ENCODE measurements around the gene POPDC2.

The POPDC2 gene

DNA sequence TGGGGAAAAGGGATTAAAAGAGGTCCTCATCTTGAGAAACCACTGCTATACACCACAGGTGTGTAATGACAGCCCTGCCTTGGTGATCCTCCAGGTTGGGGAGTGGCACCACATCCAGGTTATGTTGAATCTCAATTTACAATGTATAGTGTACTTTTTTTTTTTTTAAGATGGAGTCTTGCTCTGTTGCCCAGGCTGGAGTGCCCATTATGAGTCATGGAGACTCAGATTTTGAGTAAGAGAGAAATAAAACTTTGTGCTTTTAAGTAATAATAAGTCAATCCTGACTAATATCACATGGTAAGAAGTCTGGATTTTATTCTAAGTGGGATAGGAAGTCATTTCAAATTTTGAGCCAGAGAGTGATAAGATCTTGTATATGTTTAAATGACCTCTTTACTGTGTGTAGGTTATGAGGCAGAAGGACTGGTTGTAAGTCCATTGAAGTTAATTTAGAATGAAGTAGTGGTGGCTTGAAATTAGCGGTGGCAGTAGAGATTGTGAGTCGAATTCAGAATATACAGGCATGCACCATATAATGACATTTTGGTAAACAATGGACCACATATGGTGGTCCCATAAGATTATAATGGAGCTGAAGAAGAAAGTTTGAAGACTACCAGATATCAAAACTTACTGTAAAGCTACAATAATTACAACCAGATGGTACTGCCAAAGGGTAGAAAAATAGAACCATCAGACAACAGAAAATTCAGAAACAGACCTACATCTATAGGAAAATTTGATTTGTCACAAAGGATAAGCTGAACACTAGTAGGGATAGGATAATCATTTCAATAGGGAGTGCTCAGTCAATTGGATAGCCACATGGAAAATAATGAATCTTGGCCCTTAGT is 20.7 kb downstream of the POPDC2 start:
- no peak for DNase-seq

DNA sequence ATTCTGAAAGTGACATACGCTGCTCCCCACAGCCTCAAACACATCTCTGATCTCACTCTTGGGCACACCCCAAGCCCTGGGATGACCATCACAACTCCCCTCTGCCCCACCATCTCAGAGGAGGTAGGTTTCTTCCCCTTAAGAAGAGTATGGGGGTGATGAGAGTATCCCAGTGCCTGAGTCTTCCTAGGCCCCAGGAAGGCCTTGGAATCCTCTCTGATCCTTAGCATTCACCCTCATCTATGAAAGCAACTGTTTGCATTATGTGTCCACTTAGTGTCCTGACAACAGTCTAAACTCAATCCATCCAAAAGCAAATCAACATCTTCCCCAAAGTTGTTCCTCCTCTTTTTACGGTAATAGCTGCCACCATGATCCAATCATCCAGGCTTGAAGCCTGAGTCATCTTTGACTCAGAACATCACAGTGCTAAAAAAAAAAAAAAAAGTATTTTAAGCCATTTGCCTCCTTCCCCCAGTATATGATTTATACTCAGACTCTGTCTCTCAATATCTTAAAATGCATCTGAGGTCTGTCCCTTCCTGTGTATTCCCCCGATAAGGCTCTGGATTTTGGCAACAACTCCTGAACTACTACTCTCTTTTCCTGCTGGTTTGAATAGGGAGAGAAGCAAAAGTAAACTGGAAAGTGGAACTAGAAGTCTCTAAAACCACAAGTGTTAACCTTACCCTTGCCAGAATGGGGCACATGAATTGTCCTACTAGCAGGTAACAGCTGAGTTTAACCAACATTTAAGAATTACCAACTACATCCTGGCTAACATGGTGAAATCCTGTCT is 22.5 kb downstream of the POPDC2 start:
- no peak for DNase-seq

DNA sequence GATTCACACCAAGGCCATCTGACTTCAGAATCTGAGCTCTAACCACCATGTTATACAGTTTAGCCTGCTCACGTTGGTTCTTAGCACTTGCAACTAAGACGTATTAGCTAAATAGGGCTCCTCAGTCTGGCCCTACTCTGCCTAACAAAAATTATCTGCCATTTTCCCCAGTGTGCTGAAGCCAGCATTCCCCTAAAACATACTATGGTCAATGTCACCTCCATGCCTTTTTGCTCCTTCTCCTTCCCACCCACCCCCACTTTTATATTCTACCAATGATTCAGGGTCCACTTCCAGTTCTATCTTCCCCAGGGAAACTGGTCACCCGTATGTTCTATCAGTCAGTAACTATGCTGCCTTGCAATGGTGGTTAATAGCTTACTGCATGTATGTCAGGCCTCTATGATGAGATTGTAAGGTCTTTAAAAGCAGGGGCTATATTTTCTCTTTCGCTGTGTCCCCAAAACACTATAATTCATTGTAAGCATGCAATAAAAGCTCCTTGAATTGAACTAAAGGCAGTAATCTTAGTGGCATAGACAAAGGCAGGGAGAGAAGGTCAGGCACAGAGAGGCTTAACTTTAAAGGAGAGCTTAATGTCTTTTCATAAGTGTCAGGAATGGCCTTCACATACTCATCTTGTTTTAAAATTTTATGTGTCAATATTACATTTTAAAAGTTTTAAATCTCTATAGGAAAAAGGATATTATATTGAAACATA is 23.3 kb downstream of the POPDC2 start:
- DNase-seq, result no peak

DNA sequence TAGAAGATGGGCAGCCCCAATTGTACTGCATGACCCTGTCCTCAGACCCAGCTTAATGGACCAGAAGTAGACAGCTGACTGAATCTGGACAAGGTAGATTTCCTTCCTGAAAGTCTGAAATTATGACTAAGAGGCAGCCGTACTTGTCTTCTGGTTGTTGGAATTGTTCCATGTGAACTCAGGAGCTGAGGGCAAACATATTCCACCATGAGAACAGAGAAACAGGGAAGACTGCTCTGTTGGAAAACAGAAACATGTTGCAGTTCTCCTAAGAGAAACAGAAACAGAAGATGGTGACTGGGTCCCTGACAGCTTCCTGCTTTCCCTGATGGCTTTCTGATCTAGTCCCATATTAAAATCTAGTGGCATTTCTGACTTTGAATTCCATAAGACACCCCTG is 24.1 kb downstream of the POPDC2 start:
- DNase-seq, result no peak

DNA sequence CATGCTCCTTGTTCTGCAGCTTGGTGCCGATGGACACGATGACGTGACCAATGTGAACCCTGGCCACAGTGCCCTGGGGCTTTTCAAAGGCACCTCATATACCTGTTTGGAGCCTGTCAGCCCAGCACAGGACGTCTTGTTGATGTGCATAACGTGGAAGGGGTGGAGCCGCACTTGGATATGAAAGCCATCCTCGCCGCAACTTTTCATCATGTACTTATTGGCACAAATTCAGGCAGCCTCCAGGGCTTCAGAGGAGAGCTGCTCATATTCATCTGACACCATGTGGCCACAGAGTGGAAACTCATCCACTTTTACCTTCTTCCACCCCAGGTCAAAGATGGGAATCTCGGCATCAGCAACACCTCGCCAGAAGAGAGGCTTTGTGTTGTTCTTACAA is 24.7 kb downstream of the POPDC2 start:
- DNase-seq, result no peak

DNA sequence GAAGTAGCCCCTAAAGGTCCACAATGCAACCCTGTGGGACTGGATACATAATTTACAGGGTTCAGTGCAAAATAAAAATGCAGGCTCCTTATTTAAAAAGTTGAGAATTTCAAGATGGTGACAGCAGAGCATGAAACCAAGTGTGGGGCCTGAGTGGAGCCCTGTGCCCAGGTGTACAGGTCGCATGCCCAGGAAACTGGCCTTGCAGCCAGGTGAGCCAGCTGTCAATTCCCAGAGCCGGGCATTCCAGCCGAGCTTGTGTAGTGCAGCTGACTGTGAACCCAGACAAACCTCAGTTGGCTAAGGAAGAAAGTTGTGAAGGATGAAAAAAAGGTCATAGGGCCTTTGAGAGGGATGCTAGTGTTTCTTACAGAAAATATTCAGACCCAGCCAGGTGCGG is 27.6 kb downstream of the POPDC2 start:
- DNase-seq, result no peak

DNA sequence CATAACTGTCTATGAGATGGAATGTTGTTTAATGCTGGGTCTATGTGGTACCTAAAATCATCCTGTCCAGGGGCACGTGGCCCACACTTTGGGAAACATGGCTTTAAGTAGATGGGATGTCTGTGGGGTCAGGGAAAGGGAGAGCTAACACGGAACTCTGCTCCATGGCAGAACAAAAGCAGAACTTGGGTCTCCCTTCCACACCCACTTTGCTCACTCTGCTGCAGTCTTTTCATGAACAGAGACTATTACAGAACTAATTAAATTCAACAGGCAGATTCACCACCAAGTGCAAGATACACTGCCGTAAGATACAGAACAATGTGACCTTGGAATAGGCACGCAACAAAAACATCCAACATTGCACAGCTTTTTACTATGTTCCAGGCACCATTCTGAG is 28.2 kb downstream of the POPDC2 start:
- no peak for DNase-seq

DNA sequence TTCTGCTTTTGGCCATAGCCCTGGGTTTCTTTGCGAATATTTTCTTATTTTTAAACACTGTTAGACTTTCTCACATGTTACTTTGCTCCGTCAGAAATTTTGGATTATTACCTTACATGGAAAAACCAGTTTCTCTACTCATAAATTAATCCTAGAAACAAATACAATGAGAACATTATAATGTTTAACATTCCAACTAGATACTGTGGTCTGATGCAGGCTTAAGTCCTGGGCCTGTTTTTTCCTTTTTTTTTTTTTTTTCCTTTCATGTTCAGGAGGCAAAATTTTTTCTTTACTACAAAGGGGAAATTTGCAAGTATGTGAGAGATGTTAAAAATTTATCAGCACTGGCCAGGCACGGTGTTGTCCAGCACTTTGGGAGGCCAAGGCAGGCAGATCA is 28.9 kb downstream of the POPDC2 start:
- no peak for DNase-seq

DNA sequence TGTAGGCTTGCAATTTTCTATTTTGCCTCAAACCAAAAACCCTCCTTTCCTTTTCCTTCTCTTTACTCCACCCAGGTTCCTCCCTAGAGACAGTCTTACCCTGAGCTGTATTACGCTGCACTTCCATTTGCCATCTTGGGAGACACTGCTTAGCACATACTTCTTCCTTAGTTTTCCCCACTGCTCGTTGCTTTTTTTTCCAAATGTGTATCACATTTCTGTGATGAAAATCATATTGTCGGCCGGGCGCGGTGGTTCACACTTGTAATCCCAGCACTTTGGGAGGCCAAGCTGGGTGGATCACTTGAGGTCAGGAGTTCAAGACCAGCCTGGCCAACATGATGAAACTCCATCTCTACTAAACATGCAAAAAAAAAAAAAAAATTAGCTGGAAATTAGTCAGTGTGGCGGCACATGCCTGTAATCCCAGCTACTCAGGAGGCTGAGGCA is 29.5 kb downstream of the POPDC2 start:
- no peak for DNase-seq

DNA sequence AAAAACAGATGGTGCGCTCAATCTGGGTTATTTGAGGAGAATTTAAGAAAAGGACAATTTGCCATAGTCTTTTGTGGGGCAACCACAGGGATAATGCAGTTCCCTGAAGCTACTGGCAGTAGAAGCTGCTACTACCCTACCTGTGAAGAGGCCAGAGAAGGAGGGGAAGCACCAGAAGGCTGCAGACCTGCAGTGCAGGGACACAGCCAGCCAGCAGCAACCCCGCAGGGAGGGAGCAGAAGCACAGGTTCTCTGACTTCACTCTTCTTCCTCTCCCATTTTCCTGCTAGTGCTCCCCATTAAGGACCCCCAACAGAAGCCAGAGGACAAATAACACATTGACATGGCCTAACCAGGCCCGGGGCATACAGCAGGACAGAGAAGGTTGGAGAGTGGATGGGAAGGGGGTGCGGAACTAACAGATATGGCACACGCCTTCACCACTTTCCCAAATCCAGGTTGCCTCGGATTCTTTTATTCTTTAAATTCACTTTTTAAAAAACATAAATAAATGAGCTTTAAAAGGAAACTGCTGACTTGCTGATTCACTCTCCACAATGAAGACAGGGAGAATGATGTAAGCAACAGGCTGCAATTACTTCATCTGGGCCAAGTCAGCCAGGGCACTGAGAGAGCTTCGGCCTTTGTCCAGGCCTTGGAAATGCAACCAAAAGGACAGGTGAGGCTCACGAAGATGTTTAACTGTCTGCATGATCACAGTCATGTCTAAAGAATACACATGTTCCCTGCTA is 30.1 kb downstream of the POPDC2 start:
- no peak for DNase-seq

DNA sequence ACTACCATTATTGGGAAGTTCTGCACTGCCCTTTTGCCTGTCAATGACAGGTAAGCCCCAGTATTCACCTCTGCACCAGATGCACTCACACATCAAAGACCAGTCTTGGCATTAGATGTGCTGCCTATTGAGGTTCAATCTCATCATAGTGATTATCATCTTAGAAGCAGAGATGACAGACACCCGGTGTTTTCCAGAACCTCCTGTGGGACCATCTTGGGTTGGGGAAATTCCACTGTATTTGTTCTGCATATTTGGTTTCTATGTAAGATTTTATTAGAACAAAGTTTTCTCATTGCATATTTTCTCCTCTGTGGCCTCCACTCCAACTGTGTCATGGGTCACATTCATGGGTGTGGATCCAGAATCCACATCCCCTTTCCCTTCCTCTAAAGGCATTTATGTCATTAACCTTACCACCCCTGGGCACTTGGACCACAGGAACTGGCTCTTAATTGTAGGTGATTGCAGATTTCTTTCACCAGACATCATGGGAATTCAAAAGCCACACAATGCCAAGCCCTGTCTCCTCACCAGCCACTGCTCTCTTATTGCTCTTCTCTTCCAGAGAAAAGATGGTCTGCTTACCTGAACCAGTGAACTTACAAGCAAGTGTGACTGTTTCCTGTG is 31.5 kb downstream of the POPDC2 start:
- no peak for DNase-seq

DNA sequence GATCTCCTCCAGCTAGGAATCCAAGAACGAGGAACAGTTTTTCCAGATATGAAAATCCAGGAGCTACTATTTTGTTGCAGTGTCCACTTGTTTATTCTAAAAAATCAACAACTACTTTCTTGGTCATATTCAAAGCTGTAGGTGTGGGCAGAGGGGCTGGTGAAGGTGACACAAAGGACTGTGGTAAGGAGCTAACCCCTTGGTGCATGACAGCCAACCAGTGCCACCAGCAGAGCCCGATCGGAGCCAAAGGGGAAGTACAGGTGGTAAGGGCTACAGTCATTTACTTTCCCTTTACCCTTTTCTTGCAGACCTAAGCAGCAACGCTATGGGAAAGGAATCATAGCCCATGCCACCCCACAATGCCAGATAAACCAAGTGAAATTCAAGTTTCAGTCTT is 32.0 kb downstream of the POPDC2 start:
- DNase-seq, result no peak

DNA sequence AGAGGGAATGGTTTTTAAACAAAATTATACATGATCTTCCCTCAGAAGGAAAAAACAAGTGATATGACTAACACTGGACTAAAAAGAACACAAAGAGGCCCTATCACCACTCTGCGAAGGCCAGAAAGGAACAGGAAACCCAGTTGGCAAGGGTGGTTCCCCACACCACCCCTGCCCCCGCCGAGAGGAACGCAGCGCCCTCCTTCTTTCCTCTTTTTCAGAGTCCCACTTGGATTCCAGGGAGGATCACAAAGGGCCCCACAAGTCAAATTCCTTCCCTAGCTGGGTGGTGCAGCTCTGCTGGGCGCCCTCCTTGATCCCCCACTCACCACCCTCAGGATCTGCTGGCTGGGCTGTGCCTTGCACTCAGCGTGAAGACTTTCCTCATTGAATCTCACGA is 32.9 kb downstream of the POPDC2 start:
- DNase-seq, result no peak

DNA sequence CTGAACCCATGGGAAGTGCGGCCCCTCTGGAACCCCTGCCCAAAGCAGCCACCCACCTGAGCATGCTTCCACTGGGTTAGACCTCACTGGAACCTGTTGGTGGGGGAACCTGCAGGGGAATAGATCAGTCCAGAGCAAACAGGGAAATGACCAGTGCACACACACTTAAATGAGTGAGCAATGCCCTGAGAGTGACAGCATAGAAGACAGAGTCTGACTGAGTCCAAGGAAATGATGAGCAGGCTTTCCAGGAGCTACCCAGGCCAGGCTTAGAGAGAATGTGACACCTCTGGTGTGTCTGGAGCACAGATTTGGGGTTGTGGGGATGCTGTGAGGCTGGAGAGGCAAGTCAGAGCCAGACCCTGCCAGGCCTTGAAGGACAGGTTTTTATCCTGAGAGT is 34.2 kb downstream of the POPDC2 start:
- no peak for DNase-seq

DNA sequence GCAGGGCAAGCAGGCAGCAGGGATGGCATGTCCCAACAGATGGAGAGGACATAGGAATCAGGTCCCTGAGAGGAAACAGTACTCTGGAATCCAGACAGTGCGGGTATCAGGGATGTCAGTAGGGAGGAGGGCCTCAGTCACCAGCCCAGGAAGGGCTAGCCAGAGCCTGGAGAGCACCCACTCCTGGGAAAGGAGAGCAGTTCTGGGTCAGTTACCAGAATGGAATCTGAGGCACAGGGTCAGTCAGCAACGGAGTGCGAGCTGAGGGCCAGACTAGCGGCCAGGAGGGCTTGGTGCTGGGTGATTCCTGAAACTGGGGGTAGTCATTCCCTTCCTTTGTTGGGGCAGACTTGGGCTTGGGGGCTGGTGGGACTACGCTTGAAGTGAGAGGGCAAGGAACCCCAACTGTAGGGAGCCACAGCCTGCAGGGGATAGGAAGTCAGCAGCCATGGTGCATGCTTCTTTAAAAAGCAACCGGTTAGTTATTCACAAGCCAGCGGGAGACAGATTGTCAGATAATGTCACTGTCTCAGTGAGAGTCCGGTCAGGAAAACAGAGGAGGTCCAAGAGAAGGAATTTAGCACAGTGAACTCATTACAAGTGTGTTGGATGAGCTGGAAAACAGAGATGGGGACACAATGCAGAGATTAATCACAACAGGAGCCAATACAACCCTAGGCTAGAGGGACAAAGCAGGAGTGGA is 34.8 kb downstream of the POPDC2 start:
- no peak for DNase-seq

DNA sequence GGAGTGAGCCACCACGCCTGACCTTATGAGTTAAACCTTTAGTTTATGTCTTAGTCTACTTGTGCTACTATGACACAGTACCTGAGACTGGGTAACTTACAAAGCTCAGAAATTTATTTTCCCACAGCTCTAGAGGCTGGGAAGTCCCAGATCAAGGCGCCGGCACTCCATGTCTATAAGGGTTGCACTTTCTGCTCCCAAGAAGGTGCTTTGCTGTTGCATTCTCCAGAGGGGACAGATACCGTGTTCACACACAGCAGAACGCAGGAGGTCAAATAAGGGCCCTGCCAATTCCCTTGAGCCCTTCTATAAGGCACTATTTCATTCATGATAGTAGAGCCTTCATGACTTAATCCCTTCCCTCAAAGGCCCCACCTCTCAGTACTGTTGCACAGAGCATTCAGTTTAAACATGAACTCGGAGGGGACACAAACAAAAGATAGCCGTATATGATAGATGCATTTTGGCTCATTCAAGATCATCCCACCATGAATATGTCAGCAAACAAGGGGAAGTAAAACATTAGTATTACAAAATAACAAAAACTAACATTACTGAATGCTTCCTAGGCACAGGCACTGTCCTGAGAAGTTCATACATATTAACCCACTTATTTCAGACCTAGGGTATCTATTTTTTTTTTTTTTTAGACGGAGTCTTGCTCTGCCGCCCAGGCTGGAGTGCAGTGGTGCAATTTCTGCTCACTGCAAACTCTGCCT is 36.2 kb downstream of the POPDC2 start:
- no peak for DNase-seq

DNA sequence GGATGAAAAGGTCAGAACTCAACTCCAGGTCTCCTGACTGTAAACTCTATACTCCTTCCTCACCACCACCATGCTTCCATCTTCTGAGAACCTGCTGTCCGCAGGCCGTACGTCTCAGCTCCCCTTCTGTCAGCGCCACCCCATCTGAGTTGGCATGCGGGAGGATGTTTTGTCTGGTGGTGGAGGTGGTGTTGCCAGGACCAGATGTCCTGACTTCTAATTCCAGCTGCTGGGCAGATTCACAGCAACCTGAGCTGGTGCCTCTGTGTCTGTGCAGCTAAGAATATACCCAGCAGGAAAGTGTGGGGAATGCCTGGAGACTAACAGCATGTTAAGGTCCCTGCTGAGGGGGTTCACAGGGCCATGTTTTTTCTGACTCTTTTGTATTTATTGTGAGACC is 39.5 kb downstream of the POPDC2 start:
- DNase-seq, result no peak

DNA sequence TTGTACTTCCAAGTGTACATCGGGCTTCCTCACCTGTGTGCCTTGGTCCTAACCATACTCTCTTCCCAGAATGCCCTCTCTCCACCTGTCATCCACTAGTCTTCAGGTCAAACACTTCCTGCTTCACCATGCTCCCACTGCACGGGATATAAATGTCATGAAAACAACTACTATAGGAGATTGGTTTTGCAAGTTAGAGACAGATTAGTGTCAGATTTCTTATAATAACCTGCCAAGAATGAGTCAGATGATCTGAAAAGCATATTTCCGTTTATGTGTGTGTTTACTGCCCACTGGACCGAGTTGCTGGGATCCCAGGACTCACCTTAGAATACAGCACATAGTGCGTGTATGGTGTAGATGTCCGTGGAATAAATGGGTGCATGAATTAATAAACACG is 41.3 kb downstream of the POPDC2 start:
- DNase-seq, result no peak

DNA sequence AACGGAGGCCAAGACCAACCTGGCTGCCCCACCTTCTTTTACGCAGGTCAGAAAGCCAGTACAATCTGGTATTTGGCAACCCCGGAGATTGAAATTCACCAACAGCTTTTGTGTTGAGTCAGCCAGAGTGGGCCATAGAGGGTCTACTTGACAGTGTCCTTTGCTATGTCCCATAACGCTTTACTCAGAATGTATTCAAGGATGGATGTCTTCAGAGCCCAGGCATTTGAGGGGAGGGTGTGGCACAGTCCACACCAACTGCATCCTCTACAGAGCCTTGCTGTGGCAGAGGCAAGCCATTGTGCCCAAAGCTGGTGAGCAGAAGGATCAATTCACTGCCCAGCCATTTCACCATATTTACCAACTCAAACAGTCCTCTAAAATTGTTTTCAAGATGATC is 44.3 kb downstream of the POPDC2 start:
- no peak for DNase-seq

DNA sequence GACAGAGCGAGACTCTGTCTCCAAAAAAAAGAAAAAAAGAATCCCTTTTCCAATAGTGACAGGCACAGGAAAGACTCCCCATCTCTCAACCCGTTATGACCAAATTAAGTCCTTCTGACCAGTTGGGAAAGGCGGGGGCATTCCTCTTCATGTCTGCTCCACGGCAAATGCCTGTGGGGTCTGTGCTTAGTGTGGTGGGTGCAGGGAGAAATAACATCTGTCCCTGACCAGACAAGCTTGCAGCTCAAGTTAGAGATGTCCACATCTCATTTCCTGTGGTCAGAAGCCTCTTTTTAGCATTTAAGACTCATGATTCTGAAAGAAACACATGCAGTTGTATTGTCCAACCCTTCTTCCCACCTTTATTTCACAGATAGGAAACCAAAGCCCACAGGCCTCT is 46.5 kb downstream of the POPDC2 start:
- DNase-seq, result no peak

DNA sequence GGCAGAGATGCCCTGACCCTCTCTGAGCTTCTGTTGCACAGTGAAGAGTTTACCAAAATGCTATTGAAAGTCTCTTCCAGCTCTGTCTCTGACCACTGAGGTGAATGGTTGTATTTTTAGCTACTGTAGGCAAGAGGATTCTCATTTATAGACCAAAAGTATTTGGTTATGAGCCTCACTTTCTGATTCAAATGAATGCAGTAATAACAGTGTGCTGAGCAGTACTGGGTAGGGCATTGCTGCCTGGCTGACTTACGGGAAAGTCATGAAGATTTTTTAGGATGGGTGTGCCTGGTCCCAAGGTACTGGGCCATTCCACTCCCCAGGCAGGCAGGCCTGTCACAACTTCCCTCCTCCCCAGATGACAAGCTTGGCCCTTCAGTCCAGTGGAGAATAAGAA is 47.2 kb downstream of the POPDC2 start:
- DNase-seq, result no peak
